Heart left ventricle (tissue), 16 donors: ENCODE data around the gene TREML4. TPM values are rescaled to one million over a fixed set of nuclear protein-coding genes. Genes with fewer than 3 reads are reported as not detected.

Experiments used
- ATAC-seq, 4 donors: fragments of 200-7000 bp; cut with Tn5 transposase; one replicate each; pipeline ENCODE4 v1.9.1; 2020 to 2022; ENCODE audit warnings: moderate library complexity in 4 of 4, mild to moderate bottlenecking in 3 of 4, moderate number of reproducible peaks in 1 of 4
- DNase-seq, 5 donors: peaks; one replicate each; pipeline ENCODE4 v3.0.0-alpha.2; 2020
- H3K27ac ChIP-seq, 12 donors: fragments of 200-600 bp; sonication (generic) in 4 of 12; one replicate each; pipeline versions ENCODE4 v1.5.0 to v1.8.0; 2016 to 2022; ENCODE audit warnings: mild to moderate bottlenecking in 2 of 12
- H3K27me3 ChIP-seq, 9 donors: fragments of 200-600 bp; sonication (generic) in 2 of 9; one replicate each; pipeline versions ENCODE4 v1.5.1 to v1.8.0; 2016 to 2022; ENCODE audit warnings: mild to moderate bottlenecking in 3 of 9
- H3K36me3 ChIP-seq, 9 donors: fragments of 200-600 bp; sonication (generic) in 2 of 9; one replicate each; pipeline versions ENCODE4 v1.5.0 to v1.8.0; 2018 to 2022; ENCODE audit warnings: mild to moderate bottlenecking in 2 of 9
- H3K4me1 ChIP-seq, 12 donors: fragments of 200-600 bp; sonication (generic) in 4 of 12; one replicate each; pipeline versions ENCODE4 v1.5.0 to v1.8.0; 2016 to 2022; ENCODE audit warnings: mild to moderate bottlenecking in 3 of 12
- H3K4me3 ChIP-seq, 12 donors: fragments of 200-600 bp; sonication (generic) in 4 of 12; one replicate each; pipeline versions ENCODE4 v1.5.0 to v1.8.0; 2017 to 2022; ENCODE audit warnings: mild to moderate bottlenecking in 9 of 12, moderate library complexity in 4 of 12
- H3K9me3 ChIP-seq, 12 donors: fragments of 200-600 bp; sonication (generic) in 4 of 12; one replicate each; pipeline versions ENCODE4 v1.5.0 to v1.8.0; 2016 to 2022; ENCODE audit warnings: mild to moderate bottlenecking in 1 of 12
- POLR2A ChIP-seq, 2 donors: fragments of 450-650 bp; IDR thresholded peaks; one replicate each; pipeline ENCODE4 v1.6.1; 2017; ENCODE audit warnings: antibody characterized with exemption in 2 of 2, mild to moderate bottlenecking in 2 of 2, moderate library complexity in 2 of 2
- WGBS, 4 donors: extraction: QIAGEN DNeasy Blood & Tissue Kit in 2 of 4; methylation state at CpG; one replicate each; pipeline versions ENCODE4 v1.1.5 to v1.1.7; 2013 to 2018; 5-methylcytosine and 5-hydroxymethylcytosine counted together
- intact Hi-C, 10 donors: fragments of 100-400 bp; cut with DNase I; formaldehyde crosslinking; loops; one replicate each; pipeline versions ENCODE4 v1.11.1 to v1.14.2; 2022
- polyA plus RNA-seq, 2 donors: library from polyadenylated mRNA; stranded (reverse); fragments of 200-250 nt; gene quantifications; one replicate each; pipeline ENCODE4 v1.2.3, GENCODE V29; 2013
- total RNA-seq, 9 donors: library from RNA; depleted of rRNA in 2 of 9; stranded (reverse); fragments of >200 nt in 2 of 9; fragmentation: NEBNext Ultra II Directional in 3 of 9; extraction: Animal tissue kit (Norgen Biotek cat#: 25700) in 3 of 9; gene quantifications; one replicate each; pipeline versions ENCODE4 v1.1.0 to v1.2.4, GENCODE V29; 2016 to 2023
- TF ChIP-seq, protein P1 (sequence below), 12 donors: fragments of 200-600 bp; sonication (generic) in 4 of 12; IDR thresholded peaks; one replicate each; pipeline versions ENCODE4 v1.5.0 to v1.8.0; 2018 to 2022; ENCODE audit warnings: antibody characterized with exemption in 12 of 12, mild to moderate bottlenecking in 5 of 12
- donor health status: ischemic (EF 13 %, LVEDD 7.1; RV severe dilation, severe dysfunction).
- donor health status: healthy with polysubstance abuse.
- donor health status: DM: no; HTN: yes; CAD: no.
- donor health status: DM: no; HTN: no; CAD: no.
- donor health status: ischemic (EF 25% LVEDD 6.9; RV normal size, moderate dysfunction).
- donor health status: ischemic (EF 25% LVEDD 5.7; RV mildly dilated, moderate dysfunction).
- donor health status: healthy.
- donor health status: DM: yes; HTN: yes; CAD: no.
- donor health status: ischemic (EF 35%, LVEDD 5.7; RV mildly dilated, moderate dysfunction).
- donor health status: nonischemic (EF 11% LVEDD 7.7; RV severe dilation, severe dysfunction).
- donor health status: DM: yes; HTN: yes; CAD: no.
- donor health status: PGD.
- donor health status: ischemic (EF 29% LVEDD 5.4; RV normal size, mild dysfunction).
- donor health status: nonischemic (EF 23%, LVEDD 6.1; RV moderate dilation, normal function).

The TREML4 gene
- total and polyA plus RNA-seq, 11 donors: 0.07 TPM; not detected in 10

DNA sequence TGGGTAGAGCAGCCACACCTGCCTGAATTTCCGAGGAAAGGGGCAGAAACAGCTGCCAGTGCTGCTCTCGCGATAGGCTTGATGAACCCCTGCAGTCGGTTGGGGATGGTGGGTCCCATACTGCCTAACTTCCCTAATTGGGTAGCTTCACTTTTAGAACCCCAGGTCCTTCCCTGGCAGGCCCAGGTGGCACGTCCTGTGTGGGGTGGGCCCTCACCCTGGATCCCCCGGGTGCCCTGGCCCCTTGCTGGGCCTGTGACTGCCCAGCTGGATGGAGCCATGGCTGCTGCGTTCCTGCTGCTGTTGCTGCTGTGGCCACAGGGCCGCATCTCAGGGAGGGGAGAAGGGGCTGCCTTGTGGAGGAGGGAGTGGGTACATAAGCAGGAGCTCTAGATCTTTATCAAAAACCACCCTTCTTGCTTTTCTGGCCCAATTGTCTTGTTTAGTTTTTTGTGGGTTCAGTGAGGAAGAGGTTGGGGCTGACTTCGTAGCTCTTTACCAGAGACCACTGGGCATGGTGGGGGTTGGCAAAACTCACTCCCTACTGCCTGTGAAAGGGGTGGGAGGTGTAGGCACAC, 19.2 kb downstream of the TREML4 start:
- TF ChIP-seq, protein P1, sequence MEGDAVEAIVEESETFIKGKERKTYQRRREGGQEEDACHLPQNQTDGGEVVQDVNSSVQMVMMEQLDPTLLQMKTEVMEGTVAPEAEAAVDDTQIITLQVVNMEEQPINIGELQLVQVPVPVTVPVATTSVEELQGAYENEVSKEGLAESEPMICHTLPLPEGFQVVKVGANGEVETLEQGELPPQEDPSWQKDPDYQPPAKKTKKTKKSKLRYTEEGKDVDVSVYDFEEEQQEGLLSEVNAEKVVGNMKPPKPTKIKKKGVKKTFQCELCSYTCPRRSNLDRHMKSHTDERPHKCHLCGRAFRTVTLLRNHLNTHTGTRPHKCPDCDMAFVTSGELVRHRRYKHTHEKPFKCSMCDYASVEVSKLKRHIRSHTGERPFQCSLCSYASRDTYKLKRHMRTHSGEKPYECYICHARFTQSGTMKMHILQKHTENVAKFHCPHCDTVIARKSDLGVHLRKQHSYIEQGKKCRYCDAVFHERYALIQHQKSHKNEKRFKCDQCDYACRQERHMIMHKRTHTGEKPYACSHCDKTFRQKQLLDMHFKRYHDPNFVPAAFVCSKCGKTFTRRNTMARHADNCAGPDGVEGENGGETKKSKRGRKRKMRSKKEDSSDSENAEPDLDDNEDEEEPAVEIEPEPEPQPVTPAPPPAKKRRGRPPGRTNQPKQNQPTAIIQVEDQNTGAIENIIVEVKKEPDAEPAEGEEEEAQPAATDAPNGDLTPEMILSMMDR (IDR thresholded peaks at IDR 0.05): no peak
- TF ChIP-seq POLR2A (IDR thresholded peaks at IDR 0.05): no peak
- no peaks in the 10 kb centered on the region for H3K4me1 ChIP-seq
- intact Hi-C loops: no loop called here
- no peak overlapping the region for H3K27ac ChIP-seq
- no peak for DNase-seq
- H3K9me3 ChIP-seq: no peaks in the 10 kb centered on the region
- no peak overlapping the region for H3K4me3 ChIP-seq
- H3K27me3 ChIP-seq: peaks cover 0 to 12% (median 0%) of the 10 kb centered on the region in 9 donors
- H3K36me3 ChIP-seq: no peaks in the 10 kb centered on the region
- WGBS, 4 donors: 63 to 70% (median 66%) methylated on average over 6 to 9 of the region's 9 CpGs
- ATAC-seq: no peak

DNA sequence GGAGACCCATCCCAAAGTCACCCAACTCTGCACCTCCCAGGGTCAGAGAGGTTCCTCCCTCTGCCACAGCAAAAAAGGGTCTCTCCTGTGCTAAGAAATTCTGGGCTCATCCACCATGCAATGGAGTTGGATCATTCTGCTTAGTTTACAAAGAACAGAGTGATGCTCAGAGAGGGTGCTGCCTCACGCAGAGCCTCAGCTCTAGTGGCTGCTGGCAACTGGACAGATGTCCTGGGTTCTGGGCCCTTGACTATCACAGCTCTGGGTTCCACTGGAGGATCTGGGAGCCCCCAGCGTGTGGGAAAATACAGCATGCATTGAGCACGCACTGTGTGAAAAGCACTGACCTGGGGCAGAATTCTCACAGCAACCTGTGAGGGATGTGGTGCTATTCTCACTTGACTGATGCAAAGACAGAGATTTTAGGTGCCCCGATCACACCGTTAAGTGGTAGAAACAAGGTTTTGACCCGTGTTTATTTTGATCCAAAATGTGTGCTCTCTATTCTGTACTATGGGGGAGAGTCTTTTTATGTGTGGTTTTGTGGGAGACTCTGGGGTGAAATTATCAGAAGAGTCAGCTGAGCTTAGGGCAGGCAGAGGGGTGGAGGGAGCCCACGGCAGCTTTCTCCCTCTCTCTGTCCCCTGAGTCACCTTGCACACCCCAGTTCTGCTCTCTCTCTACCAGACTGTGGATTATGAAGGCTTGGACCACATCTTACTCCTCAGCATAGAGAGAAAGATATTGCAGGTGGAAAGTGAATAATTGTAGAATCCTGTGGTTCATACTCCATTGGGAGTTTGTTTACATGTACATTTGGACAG, 19.9 kb downstream of the TREML4 start:
- Histone ChIP-seq H3K27ac (no peak overlapping the region), H3K9me3 (no peaks in the 10 kb centered on the region), H3K27me3 (peaks cover 0 to 8% (median 0%) of the 10 kb centered on the region in 9 donors), H3K4me1 (no peaks in the 10 kb centered on the region), H3K36me3 (no peaks in the 10 kb centered on the region), H3K4me3 (no peak overlapping the region)
- TF ChIP-seq POLR2A (IDR thresholded peaks at IDR 0.05): no peak
- TF ChIP-seq, protein P1 (IDR thresholded peaks at IDR 0.05): no peak
- no peak for DNase-seq
- WGBS, 4 donors: 76 to 85% (median 77%) methylated on average over 6 to 7 of the region's 7 CpGs
- intact Hi-C loops: no loop called here
- ATAC-seq: no peak

GRCh38 chr6:41252401-41253169, 24.4 kb downstream of the TREML4 start:
- no peak for TF ChIP-seq POLR2A (IDR thresholded peaks at IDR 0.05)
- TF ChIP-seq, protein P1 (IDR thresholded peaks at IDR 0.05): no peak

GRCh38 chr6:41255110-41255509, 27.0 kb downstream of the TREML4 start:
- no peak for ATAC-seq
- Histone ChIP-seq H3K4me1 (peaks cover 0 to 8% (median 0%) of the 10 kb centered on the region in 12 donors), H3K36me3 (no peaks in the 10 kb centered on the region), H3K27me3 (peaks cover 0 to 8% (median 0%) of the 10 kb centered on the region in 9 donors), H3K4me3 (no peak overlapping the region), H3K27ac (no peak overlapping the region), H3K9me3 (peaks cover 0 to 17% (median 0%) of the 10 kb centered on the region in 12 donors)
- TF ChIP-seq, protein P1 (IDR thresholded peaks at IDR 0.05): no peak
- no peak for TF ChIP-seq POLR2A (IDR thresholded peaks at IDR 0.05)
- intact Hi-C loops: no loop called here
- no peak for DNase-seq

More at GRCh38 chr6:41252401-41253169, 24.4 kb downstream of the TREML4 start:
- Histone ChIP-seq H3K9me3 (peaks cover 0 to 1% (median 0%) of the 10 kb centered on the region in 12 donors), H3K27ac (no peak overlapping the region), H3K4me1 (peaks cover 0 to 8% (median 0%) of the 10 kb centered on the region in 12 donors), H3K27me3 (peaks cover 0 to 8% (median 0%) of the 10 kb centered on the region in 9 donors), H3K4me3 (no peak overlapping the region), H3K36me3 (no peaks in the 10 kb centered on the region)
- 54 to 66% (median 58%) methylated on average over 3 of the region's 3 CpGs for WGBS, 4 donors
- intact Hi-C loops: no loop called here
- ATAC-seq: no peak
- DNase-seq: no peak
